Activated CD8-positive, alpha-beta T cell treated with anti-CD3 and anti-CD28 coated beads for 36 hours (primary cell): ENCODE data around the gene DDR2. TPM values are rescaled to one million over a fixed set of nuclear protein-coding genes. Genes with fewer than 3 reads are reported as not detected.

ENCODE experiments used
- ATAC-seq: fragments of 200-7000 bp; cut with Tn5 transposase; one replicate; pipeline ENCODE4 v1.10.0; 2021; ENCODE audit warnings: mild to moderate bottlenecking, moderate library complexity
- CTCF ChIA-PET: fragments of 350-600 bp; sonication (Branson Sonifier 250); formaldehyde crosslinking; loops from one replicate; lab custom pipeline; 2021; ENCODE audit warnings: antibody characterized with exemption; lab: Charles Lee
- POLR2A ChIA-PET: fragments of 350-600 bp; sonication (Branson Sonifier 250); formaldehyde crosslinking; loops from one replicate; lab custom pipeline; 2021; ENCODE audit warnings: antibody characterized with exemption; lab: Charles Lee
- DNase-seq: peaks from one replicate; pipeline ENCODE4 v3.0.0-alpha.2; 2020
- H3K27ac Mint-ChIP-seq: one replicate; pipeline ENCODE4 v1.8.0; 2021; ENCODE audit warnings: mild to moderate bottlenecking, mixed read lengths
- H3K27me3 Mint-ChIP-seq: one replicate; pipeline ENCODE4 v1.8.0; 2021; ENCODE audit warnings: mixed read lengths
- H3K36me3 Mint-ChIP-seq: one replicate; pipeline ENCODE4 v1.8.0; 2021; ENCODE audit warnings: low read depth, mixed read lengths
- H3K4me1 Mint-ChIP-seq: one replicate; pipeline ENCODE4 v1.8.0; 2021; ENCODE audit warnings: low read depth, mixed read lengths
- H3K4me3 Mint-ChIP-seq: one replicate; pipeline ENCODE4 v1.8.0; 2021; ENCODE audit warnings: mild to moderate bottlenecking, moderate library complexity, mixed read lengths
- H3K9me3 Mint-ChIP-seq: one replicate; pipeline ENCODE4 v1.8.0; 2021; ENCODE audit warnings: mixed read lengths
- intact Hi-C: fragments of 100-400 bp; cut with micrococcal nuclease; formaldehyde crosslinking; loops from one replicate; pipeline ENCODE4 v1.10.0; 2022
- total RNA-seq, 2 experiments: library from RNA; stranded (reverse); gene quantifications; one replicate each; pipeline ENCODE4 v1.2.3, GENCODE V29; 2021
- TF ChIP-seq, protein P1 (sequence below): fragments of 200-600 bp; IDR thresholded peaks from one replicate; pipeline ENCODE4 v1.8.0; 2022; ENCODE audit warnings: antibody characterized with exemption, mild to moderate bottlenecking

DDR2 gene
- total RNA-seq, 2 experiments from 2014 or later = 0.31 to 0.45 TPM

DNA sequence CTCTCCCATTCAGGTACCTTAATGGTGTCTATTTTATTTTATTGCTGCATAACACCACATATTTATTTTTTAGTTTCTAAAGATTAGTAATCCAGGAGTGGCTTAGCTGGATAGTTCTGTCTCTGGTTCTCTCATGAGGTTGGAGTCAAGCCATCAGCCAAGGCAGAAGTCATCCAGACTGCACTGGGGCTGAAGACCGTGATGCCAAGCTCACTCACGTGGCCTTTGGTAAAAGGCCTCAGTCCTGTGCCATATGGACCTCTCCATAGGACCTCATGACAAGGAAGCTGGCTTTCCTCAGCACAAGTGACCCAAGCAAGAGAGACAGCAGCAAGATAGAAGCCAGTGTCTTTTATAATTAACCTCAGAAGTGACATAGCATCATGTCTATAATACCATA lies 23.0 kb upstream of the DDR2 start:
- POLR2A ChIA-PET = no interaction called here
- H3K4me3 Mint-ChIP-seq = no peak overlapping the region
- no peak for ATAC-seq

DNA sequence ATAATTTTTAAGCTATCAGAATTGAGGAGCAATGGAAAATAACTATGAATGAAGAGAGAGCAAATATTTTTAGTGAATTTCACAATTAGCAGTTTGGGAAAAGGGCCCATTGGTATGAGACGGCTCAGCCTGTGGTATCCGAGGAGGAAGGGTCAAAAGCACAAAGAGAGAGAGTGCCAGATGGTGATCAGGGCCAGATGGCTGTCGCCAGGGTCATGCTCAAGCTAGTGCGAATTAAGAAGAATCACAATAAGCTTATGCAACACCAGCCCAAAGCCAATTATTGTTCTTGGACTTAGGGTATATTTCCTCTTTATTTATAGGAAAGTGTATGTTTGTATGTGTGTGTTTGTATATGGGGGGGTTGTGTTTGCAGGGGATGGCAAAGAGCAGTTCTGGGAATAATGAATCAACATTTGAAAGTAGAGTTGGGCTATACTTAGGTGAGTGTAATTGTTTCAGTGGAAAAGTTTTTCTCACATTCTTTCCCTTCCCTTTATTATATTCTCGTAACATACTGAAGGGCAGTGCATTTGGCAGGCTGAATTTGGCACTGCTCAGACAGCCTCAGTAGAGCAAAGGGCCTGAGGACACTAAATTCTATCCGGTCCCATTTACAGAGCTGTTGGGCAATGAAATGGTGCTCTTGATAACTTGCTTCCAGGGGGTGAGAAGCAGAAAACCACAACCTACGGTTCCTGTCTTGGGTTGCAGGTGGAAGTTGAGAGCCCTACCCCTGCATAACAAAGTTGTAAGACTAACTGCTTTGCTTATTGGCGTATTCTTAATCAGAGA lies 19.5 kb upstream of the DDR2 start:
- peaks cover 14% of the 10 kb centered on the region for H3K9me3 Mint-ChIP-seq
- CTCF ChIA-PET = interaction anchor here (0.6 to 2.6 kb wide), 16 partner anchors 8 to 236 kb away, joined by 3 to 12 read pairs (median 4); partner anchors contain the start of gene DDR2
- intact Hi-C loops = no loop called here
- H3K4me3 Mint-ChIP-seq = no peak overlapping the region
- peaks cover 9% of the 10 kb centered on the region for H3K36me3 Mint-ChIP-seq
- H3K27ac Mint-ChIP-seq = no peak overlapping the region
- H3K4me1 Mint-ChIP-seq = peaks cover 3% of the 10 kb centered on the region
- TF ChIP-seq, protein P1, sequence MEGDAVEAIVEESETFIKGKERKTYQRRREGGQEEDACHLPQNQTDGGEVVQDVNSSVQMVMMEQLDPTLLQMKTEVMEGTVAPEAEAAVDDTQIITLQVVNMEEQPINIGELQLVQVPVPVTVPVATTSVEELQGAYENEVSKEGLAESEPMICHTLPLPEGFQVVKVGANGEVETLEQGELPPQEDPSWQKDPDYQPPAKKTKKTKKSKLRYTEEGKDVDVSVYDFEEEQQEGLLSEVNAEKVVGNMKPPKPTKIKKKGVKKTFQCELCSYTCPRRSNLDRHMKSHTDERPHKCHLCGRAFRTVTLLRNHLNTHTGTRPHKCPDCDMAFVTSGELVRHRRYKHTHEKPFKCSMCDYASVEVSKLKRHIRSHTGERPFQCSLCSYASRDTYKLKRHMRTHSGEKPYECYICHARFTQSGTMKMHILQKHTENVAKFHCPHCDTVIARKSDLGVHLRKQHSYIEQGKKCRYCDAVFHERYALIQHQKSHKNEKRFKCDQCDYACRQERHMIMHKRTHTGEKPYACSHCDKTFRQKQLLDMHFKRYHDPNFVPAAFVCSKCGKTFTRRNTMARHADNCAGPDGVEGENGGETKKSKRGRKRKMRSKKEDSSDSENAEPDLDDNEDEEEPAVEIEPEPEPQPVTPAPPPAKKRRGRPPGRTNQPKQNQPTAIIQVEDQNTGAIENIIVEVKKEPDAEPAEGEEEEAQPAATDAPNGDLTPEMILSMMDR = no peak
- ATAC-seq = no peak
- no peak for DNase-seq
- POLR2A ChIA-PET = no interaction called here
- no peaks in the 10 kb centered on the region for H3K27me3 Mint-ChIP-seq

More for the DNA sequence above, 23.0 kb upstream of the DDR2 start:
- H3K27me3 Mint-ChIP-seq = no peaks in the 10 kb centered on the region
- CTCF ChIA-PET = no interaction called here
- H3K27ac Mint-ChIP-seq = no peak overlapping the region
- no peaks in the 10 kb centered on the region for H3K9me3 Mint-ChIP-seq
- DNase-seq = no peak
- H3K4me1 Mint-ChIP-seq = peaks cover 3% of the 10 kb centered on the region
- peaks cover 2% of the 10 kb centered on the region for H3K36me3 Mint-ChIP-seq
- intact Hi-C loops = no loop called here
- TF ChIP-seq, protein P1 = no peak

DNA sequence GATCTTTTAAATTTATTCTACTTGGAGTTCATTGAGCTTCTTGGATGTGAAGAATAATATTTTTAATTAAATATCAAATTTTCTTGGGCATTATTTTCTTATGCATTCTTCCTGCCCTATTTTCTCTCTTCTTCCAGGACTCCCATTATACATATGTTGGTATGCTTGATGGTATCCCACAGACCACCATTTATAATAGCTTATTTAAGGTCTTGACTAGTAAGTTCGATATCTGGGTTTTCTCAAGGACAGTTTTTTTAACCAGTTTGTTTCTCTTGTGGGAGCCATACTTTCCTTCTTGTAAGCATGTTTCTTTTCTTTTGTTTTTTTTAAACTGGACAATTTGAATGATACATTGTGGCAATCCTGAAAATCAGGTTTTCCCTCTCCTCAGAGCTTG lies 15.4 kb upstream of the DDR2 start:
- H3K9me3 Mint-ChIP-seq = peaks cover 18% of the 10 kb centered on the region
- ChIA-PET CTCF (no interaction called here), POLR2A (no interaction called here)
- H3K4me1 Mint-ChIP-seq = peaks cover 3% of the 10 kb centered on the region
- no peak overlapping the region for H3K27ac Mint-ChIP-seq
- no peak overlapping the region for H3K4me3 Mint-ChIP-seq
- no peak for DNase-seq
- no peak for ATAC-seq
- intact Hi-C loops = no loop called here
- H3K36me3 Mint-ChIP-seq = peaks cover 11% of the 10 kb centered on the region
- TF ChIP-seq, protein P1 = no peak
- no peaks in the 10 kb centered on the region for H3K27me3 Mint-ChIP-seq

DNA sequence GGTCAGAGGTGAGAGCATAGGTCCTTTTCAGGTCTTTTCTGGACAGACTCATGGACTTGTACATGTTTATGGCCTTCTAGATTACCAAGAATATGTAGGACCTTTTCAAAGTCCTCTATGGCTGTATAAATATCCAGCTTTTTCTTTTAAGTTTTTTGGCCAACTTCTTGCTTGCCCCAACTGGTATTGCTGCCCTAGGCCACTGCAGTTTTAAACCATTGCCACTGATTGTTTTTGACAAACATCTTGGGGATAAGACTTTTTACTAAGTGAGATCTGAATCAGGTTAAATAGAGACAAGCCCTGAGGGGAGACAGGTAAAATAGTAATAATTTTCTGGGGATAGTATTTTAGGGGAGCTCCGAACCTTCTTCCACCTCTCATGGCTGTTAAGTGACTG lies 14.8 kb upstream of the DDR2 start:
- peaks cover 18% of the 10 kb centered on the region for H3K9me3 Mint-ChIP-seq
- ATAC-seq (no peak), DNase-seq (no peak)
- TF ChIP-seq, protein P1 = no peak
- H3K4me3 Mint-ChIP-seq = no peak overlapping the region
- CTCF ChIA-PET = no interaction called here
- no peaks in the 10 kb centered on the region for H3K27me3 Mint-ChIP-seq
- POLR2A ChIA-PET = no interaction called here
- intact Hi-C loops = no loop called here
- H3K36me3 Mint-ChIP-seq = peaks cover 11% of the 10 kb centered on the region
- H3K4me1 Mint-ChIP-seq = peaks cover 3% of the 10 kb centered on the region
- H3K27ac Mint-ChIP-seq = no peak overlapping the region

- TF ChIP-seq, protein P1 = no peak
- no peaks in the 10 kb centered on the region for H3K4me1 Mint-ChIP-seq
- DNase-seq = no peak
- intact Hi-C loops = no loop called here
- no peak overlapping the region for H3K27ac Mint-ChIP-seq
- POLR2A ChIA-PET = no interaction called here
- no peaks in the 10 kb centered on the region for H3K27me3 Mint-ChIP-seq
- H3K9me3 Mint-ChIP-seq = peaks cover 18% of the 10 kb centered on the region
- no peak overlapping the region for H3K4me3 Mint-ChIP-seq
- CTCF ChIA-PET = interaction anchor here (0.7 kb wide), 1 partner anchor 1896 kb away, joined by 3 read pairs; no protein-coding TSS in a partner anchor
- peaks cover 11% of the 10 kb centered on the region for H3K36me3 Mint-ChIP-seq
- no peak for ATAC-seq
Measured at GRCh38 chr1:162619076-162619475, 13.2 kb upstream of the DDR2 start.
